NCI-H128 (cell line): ENCODE data around the gene CDHR4.
"Not testable (repeated sequence)": the region's sequence is repeated elsewhere in the genome, so short reads cannot be mapped to it uniquely, and the experiment has no call there.

Experiments used
- DNase-seq: peaks from one replicate; lab custom pipeline; 2025; ENCODE audit not compliant: unreplicated experiment; lab: John Stamatoyannopoulos, UW

Gene CDHR4

GRCh38 chr3:49780975-49781365 lies 18.7 kb downstream of the CDHR4 start:
- DNase-seq = not testable (repeated sequence)

- DNase-seq = no peak
Observed at GRCh38 chr3:49780080-49780974, 19.3 kb downstream of the CDHR4 start.

GRCh38 chr3:49779358-49780079 lies 20.2 kb downstream of the CDHR4 start:
- no peak for DNase-seq

GRCh38 chr3:49776101-49776500 lies 23.6 kb downstream of the CDHR4 start:
- not testable (repeated sequence) for DNase-seq

DNA sequence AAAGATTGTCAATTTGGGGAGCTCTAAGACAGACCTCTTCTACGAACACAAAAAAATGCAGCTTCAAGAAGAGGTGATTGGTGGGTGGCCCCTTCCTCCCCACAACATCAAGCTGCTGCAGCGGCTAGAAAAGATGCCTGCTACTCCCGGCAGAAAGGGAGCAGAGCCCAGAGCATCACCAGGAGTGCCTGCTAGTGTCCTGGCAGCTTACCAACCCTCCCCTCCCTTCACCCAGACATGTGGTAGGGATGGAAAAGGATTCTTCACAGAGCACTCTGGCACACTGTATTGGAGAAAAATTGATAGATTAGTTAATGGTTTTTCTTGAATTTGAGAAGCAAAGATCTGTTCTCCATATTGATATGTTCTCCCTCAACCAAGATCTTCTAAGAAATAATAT lies 24.1 kb downstream of the CDHR4 start:
- DNase-seq = no peak

- no peak for DNase-seq
Observed at GRCh38 chr3:49772703-49773102, 27.0 kb downstream of the CDHR4 start.

- DNase-seq = no peak
Observed at GRCh38 chr3:49771340-49771938, 28.2 kb downstream of the CDHR4 start.

- no peak for DNase-seq
Observed at GRCh38 chr3:49769926-49770325, 29.7 kb downstream of the CDHR4 start.

GRCh38 chr3:49769286-49769915 lies 30.3 kb downstream of the CDHR4 start:
- DNase-seq = no peak

DNA sequence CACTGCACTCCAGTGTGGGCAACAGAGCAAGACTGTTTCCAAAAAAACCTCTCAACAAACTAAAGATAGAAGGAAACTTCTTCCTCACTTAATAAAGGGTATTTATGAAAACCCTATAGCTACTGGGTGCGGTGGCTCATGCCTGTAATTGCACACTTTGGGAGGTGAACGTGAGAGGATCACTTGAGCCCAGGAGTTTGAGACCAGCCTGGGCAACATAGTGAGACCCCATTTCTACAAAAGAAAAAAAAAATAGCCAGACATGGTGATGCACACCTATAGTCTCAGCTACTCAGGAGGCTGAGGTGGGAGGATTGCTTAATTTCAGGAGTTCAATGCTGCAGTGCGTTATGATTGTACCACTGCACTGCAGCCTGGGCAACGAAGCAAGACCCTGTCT lies 35.7 kb downstream of the CDHR4 start:
- DNase-seq = no peak

- no peak for DNase-seq
Observed at GRCh38 chr3:49761661-49762060, 38.0 kb downstream of the CDHR4 start.

GRCh38 chr3:49759226-49759625 lies 40.4 kb downstream of the CDHR4 start:
- DNase-seq = no peak

- DNase-seq = no peak
Observed at GRCh38 chr3:49757197-49757596, 42.5 kb downstream of the CDHR4 start.

DNA sequence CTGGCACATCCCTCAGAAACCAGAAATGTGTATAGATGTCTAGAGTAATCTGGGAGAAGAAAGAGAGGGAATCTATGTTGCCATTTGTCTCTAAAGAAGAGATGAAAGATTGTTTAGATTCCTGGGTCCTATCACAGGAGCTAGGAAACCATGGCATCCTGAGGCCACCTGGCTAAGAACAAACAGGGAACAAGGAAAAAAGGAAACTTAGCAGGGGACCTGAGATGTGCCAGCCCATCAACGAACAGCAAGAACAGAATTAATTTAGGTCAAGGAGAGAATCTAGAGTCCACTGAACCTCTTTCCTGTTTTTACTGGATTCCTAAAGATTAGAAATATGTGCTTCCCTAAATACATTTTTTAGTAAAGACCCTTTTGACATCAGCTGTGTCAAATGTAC lies 43.6 kb downstream of the CDHR4 start:
- no peak for DNase-seq

- DNase-seq = no peak
Observed at GRCh38 chr3:49754536-49754935, 45.1 kb downstream of the CDHR4 start.

- no peak for DNase-seq
Observed at GRCh38 chr3:49751501-49751900, 48.2 kb downstream of the CDHR4 start.

GRCh38 chr3:49750056-49750455 lies 49.6 kb downstream of the CDHR4 start:
- DNase-seq = no peak

GRCh38 chr3:49748874-49749273 lies 50.8 kb downstream of the CDHR4 start:
- DNase-seq = not testable (repeated sequence)

GRCh38 chr3:49747792-49748480 lies 51.7 kb downstream of the CDHR4 start:
- no peak for DNase-seq

DNA sequence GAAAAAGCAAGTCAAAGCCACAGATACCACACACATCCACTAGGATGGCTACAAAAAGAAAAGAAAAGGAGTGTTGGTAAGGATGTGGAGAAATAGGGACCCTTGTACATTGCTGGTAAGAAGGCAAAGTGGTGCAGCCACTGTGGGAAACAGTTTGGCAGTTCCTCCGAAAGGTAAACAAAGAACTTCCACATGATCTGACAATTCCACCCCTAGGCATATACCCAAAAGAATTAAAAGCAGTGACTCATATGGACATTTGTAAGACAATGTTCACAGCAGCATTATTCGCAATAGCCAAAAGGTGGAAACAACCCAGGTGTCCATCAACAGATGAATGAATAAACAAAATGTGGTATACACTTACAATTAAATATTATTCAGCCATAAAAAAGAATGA lies 53.7 kb downstream of the CDHR4 start:
- no peak for DNase-seq
